Epithelial cell of proximal tubule (primary cell): ENCODE data around the gene ALKBH1. TPM values are rescaled to one million over a fixed set of nuclear protein-coding genes. Genes with fewer than 3 reads are reported as not detected.

Source experiments
- DNase-seq: peaks from one replicate; pipeline ENCODE4 v3.0.0-alpha.2; 2011; ENCODE audit warnings: low read depth
- H3K4me3 ChIP-seq: 2 replicates; pipeline ENCODE4 v1.5.1; 2011; ENCODE audit warnings: low read depth, mild to moderate bottlenecking, low read length
- total RNA-seq: library from RNA; depleted of rRNA; stranded (reverse); fragments of >200 nt; gene quantifications from 2 replicates; pipeline ENCODE4 v1.2.3, GENCODE V29; 2015
- TF ChIP-seq, protein P1 (sequence below): conservative IDR thresholded peaks from 2 replicates; pipeline ENCODE4 v1.5.1; 2012; ENCODE audit warnings: low read depth, mild to moderate bottlenecking, low read length

Gene ALKBH1
- total RNA-seq, 1 donor from 2014 or later: 7.3 TPM

- TF ChIP-seq, protein P1, sequence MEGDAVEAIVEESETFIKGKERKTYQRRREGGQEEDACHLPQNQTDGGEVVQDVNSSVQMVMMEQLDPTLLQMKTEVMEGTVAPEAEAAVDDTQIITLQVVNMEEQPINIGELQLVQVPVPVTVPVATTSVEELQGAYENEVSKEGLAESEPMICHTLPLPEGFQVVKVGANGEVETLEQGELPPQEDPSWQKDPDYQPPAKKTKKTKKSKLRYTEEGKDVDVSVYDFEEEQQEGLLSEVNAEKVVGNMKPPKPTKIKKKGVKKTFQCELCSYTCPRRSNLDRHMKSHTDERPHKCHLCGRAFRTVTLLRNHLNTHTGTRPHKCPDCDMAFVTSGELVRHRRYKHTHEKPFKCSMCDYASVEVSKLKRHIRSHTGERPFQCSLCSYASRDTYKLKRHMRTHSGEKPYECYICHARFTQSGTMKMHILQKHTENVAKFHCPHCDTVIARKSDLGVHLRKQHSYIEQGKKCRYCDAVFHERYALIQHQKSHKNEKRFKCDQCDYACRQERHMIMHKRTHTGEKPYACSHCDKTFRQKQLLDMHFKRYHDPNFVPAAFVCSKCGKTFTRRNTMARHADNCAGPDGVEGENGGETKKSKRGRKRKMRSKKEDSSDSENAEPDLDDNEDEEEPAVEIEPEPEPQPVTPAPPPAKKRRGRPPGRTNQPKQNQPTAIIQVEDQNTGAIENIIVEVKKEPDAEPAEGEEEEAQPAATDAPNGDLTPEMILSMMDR: no peak
- H3K4me3 ChIP-seq: no peak overlapping the region
- no peak for DNase-seq
These were observed 2.5 kb upstream of the ALKBH1 start for GRCh38 chr14:77710364-77710763.

- H3K4me3 ChIP-seq: peak overlapping the region; percentile 99
- DNase-seq: no peak
- TF ChIP-seq, protein P1: no peak
These were observed 1.6 kb upstream of the ALKBH1 start for GRCh38 chr14:77709412-77709811.

DNA sequence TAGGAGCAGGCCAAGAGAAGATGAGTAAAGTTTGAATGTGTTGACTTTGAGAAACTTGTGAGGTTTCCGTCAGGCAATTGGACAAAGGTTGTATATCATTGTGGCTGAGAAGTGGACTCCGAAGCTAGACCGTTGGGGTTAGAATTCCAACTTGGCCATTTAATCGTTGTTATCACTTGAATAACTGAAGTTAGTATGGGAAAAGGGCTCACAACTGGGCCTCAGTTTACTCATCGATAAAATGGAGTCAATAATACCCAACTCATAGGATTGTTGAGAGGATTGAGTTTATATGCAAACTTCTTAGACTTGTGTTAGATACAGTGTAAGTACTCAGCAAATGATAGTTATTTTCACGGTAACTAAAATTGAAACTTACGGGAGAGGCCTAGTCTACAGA lies 926 bp upstream of the ALKBH1 start:
- TF ChIP-seq, protein P1: no peak
- H3K4me3 ChIP-seq: peak overlapping the region; percentile 99
- no peak for DNase-seq

GRCh38 chr14:77707355-77707723 lies 484 bp downstream of the ALKBH1 start:
- H3K4me3 ChIP-seq: peak overlapping the region; percentile 99
- DNase-seq: no peak
- TF ChIP-seq, protein P1: peak; percentile 55

GRCh38 chr14:77691259-77691658 lies 16.6 kb downstream of the ALKBH1 start:
- H3K4me3 ChIP-seq: no peak overlapping the region
- no peak for DNase-seq
- TF ChIP-seq, protein P1: no peak

- TF ChIP-seq, protein P1: no peak
- no peak for DNase-seq
- no peak overlapping the region for H3K4me3 ChIP-seq
These were observed 25.7 kb downstream of the ALKBH1 start for GRCh38 chr14:77682158-77682553.
